Mesothelial cell of epicardium (in vitro differentiated cells): ENCODE data around the gene CBLC. TPM values are rescaled to one million over a fixed set of nuclear protein-coding genes. Genes with fewer than 3 reads are reported as not detected.

Experiments used
- DNase-seq, 2 experiments: peaks; one replicate each; pipeline ENCODE4 v3.0.0; 2021; ENCODE audit warnings: low spot score in 2 of 2; ENCODE audit not compliant: unreplicated experiment in 2 of 2
- H3K27ac Mint-ChIP-seq: 2 replicates; pipeline ENCODE4 v1.8.0; 2021; ENCODE audit warnings: mixed read lengths
- H3K27me3 Mint-ChIP-seq: 2 replicates; pipeline ENCODE4 v1.8.0; 2021; ENCODE audit warnings: low read depth, mixed read lengths
- H3K36me3 Mint-ChIP-seq: 2 replicates; pipeline ENCODE4 v1.8.0; 2021; ENCODE audit warnings: mixed read lengths
- H3K4me1 Mint-ChIP-seq: 2 replicates; pipeline ENCODE4 v1.8.0; 2021; ENCODE audit warnings: mixed read lengths
- H3K4me3 Mint-ChIP-seq: 2 replicates; pipeline ENCODE4 v1.8.0; 2021; ENCODE audit warnings: mild to moderate bottlenecking, moderate library complexity, mixed read lengths
- H3K9me3 Mint-ChIP-seq: 2 replicates; pipeline ENCODE4 v1.8.0; 2021; ENCODE audit warnings: mixed read lengths
- total RNA-seq: library from RNA; stranded (reverse); gene quantifications from 3 replicates; pipeline ENCODE4 v1.2.1, GENCODE V29; 2021
- TF ChIP-seq, protein P1 (sequence below): fragments of 200-600 bp; sonication (generic); IDR thresholded peaks from one replicate; pipeline ENCODE4 v1.5.0; 2021; ENCODE audit warnings: antibody characterized with exemption; ENCODE audit not compliant: unreplicated experiment

The CBLC gene
- total RNA-seq, 1 donor from 2014 or later: 8.8 TPM

DNA sequence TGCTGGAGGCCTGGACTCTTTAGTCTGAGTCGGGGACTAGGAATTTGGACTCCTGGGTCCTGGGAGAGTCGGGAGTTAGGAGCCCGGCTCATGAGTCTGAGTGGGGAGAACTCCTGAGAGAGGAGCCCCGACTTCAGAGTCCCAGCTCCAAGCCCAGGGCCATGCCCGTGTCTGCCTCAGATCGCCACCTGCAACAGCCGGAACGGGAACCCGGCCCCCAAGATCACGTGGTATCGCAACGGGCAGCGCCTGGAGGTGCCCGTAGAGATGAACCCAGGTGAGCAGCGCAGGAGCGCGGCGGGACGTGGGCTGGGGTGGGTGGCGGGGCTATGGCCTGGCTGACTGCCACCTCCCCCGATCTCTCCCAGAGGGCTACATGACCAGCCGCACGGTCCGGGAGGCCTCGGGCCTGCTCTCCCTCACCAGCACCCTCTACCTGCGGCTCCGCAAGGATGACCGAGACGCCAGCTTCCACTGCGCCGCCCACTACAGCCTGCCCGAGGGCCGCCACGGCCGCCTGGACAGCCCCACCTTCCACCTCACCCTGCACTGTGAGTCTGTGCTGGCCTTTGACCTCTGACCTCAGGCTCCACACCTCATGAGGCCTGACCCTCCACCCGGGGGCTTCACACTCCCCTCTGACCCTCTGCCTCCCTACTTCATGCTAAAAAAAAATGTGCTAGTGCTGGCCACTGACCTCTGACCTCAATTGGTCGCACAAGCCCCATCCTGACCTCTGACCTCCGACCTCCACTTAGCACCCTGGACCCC, 35.6 kb downstream of the CBLC start:
- no peaks in the 10 kb centered on the region for H3K9me3 Mint-ChIP-seq
- H3K36me3 Mint-ChIP-seq: peaks cover 33% of the 10 kb centered on the region
- no peak overlapping the region for H3K4me3 Mint-ChIP-seq
- H3K27me3 Mint-ChIP-seq: no peaks in the 10 kb centered on the region
- H3K4me1 Mint-ChIP-seq: peaks cover 24% of the 10 kb centered on the region
- H3K27ac Mint-ChIP-seq: peak overlapping the region; percentile 19
- TF ChIP-seq, protein P1, sequence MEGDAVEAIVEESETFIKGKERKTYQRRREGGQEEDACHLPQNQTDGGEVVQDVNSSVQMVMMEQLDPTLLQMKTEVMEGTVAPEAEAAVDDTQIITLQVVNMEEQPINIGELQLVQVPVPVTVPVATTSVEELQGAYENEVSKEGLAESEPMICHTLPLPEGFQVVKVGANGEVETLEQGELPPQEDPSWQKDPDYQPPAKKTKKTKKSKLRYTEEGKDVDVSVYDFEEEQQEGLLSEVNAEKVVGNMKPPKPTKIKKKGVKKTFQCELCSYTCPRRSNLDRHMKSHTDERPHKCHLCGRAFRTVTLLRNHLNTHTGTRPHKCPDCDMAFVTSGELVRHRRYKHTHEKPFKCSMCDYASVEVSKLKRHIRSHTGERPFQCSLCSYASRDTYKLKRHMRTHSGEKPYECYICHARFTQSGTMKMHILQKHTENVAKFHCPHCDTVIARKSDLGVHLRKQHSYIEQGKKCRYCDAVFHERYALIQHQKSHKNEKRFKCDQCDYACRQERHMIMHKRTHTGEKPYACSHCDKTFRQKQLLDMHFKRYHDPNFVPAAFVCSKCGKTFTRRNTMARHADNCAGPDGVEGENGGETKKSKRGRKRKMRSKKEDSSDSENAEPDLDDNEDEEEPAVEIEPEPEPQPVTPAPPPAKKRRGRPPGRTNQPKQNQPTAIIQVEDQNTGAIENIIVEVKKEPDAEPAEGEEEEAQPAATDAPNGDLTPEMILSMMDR: no peak
- no peak for DNase-seq

DNA sequence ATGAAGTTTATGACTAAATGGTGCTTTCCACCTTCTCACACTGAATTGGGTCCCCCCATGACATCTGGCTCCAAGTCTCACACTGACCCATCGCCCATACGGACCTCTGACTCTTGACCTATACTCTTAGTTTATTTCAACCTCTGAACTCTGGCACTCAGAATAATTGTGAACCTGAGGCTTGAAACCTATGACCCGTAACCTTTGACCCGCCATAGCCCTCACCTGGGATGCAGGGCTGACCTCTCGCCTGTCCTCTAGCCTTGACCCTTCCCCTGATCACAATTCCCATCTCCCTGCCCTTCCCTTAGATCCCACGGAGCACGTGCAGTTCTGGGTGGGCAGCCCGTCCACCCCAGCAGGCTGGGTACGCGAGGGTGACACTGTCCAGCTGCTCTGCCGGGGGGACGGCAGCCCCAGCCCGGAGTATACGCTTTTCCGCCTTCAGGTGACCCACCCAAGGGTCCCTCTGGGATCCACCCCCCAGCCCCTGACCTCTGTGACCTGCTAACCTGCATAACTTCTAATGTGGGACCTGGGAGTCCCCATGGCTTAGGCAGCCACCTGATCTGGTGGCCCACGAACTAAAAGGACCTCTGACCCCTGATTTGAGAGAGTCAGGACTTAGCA, 36.3 kb downstream of the CBLC start:
- Mint-ChIP-seq H3K36me3 (peaks cover 35% of the 10 kb centered on the region), H3K4me1 (peaks cover 20% of the 10 kb centered on the region), H3K9me3 (no peaks in the 10 kb centered on the region), H3K27ac (peak overlapping the region; percentile 19), H3K27me3 (no peaks in the 10 kb centered on the region), H3K4me3 (no peak overlapping the region)
- no peak for DNase-seq
- TF ChIP-seq, protein P1: no peak

DNA sequence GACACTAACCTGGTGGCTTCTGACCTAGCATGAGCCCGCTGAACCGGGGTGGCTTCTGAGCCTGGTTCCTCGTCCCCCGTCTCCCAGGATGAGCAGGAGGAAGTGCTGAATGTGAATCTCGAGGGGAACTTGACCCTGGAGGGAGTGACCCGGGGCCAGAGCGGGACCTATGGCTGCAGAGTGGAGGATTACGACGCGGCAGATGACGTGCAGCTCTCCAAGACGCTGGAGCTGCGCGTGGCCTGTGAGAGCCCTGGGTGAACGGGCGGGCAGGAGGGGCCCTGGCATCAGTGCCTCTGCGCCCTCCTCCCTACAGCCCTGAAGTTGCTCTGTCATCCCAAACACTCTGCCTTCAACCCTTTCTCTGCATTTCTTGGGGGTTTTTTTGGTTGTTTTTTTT, 36.8 kb downstream of the CBLC start:
- Mint-ChIP-seq H3K4me3 (no peak overlapping the region), H3K27ac (no peak overlapping the region), H3K27me3 (no peaks in the 10 kb centered on the region), H3K36me3 (peaks cover 37% of the 10 kb centered on the region), H3K9me3 (no peaks in the 10 kb centered on the region), H3K4me1 (peaks cover 15% of the 10 kb centered on the region)
- TF ChIP-seq, protein P1: no peak
- no peak for DNase-seq

DNA sequence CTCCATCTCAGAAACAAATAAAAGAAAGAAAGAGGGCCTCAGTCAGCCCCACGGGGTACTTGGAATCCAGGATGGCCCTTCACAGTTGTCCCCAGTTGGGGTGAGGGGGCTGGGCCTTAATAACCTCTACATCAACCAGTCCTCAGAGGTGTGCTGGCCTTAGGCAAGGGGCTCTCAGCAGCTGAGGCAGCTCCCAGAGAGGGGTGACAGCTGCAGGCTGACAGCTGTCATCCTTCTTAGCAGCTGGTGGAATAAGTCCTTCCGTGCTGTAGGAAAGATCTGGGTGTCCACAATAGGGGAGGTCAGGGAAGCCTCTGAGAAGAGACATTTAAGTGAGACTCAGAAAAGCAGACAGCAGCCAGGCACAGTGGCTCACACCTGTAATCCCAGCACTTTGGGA, 38.6 kb downstream of the CBLC start:
- Mint-ChIP-seq H3K36me3 (peaks cover 36% of the 10 kb centered on the region), H3K9me3 (no peaks in the 10 kb centered on the region), H3K4me1 (peaks cover under 1% of the 10 kb centered on the region), H3K27ac (no peak overlapping the region), H3K4me3 (no peak overlapping the region), H3K27me3 (no peaks in the 10 kb centered on the region)
- no peak for DNase-seq
- TF ChIP-seq, protein P1: no peak

DNA sequence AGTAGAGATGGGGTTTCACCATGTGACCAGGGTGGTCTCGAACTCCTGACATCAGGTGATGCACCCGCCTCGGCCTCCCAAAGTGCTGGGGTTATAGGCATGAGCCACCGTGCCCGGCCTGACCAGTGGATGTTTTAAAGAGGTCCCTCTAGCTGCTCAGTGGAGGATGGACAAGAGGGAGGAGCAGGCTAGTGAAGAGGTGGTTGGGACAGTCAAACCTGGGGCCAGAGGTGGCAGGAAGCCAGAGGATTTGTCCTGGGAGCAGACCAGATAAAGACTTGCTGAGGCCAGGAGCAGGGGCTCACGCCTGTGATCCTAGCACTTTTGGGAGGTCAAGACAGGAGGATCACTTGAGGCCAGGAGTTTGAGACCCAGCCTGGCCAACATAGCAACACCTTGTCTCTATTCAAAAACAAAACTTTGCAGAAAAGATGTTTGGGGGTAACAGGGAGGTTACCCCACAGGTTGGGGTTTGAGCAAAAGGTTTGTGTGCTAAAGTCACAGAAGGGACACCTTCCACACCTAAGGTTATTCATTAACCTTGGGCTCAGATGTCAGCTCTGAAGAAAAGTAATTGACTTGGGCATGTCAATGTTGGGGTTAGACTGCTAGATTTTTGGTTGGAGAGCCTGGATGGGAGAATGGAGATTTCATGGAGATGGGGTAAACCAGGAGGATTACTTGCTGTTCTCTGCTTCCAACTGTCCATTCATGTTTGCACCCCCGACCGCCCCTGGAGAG, 40.2 kb downstream of the CBLC start:
- H3K4me1 Mint-ChIP-seq: no peaks in the 10 kb centered on the region

More for the DNA sequence above, 40.2 kb downstream of the CBLC start:
- Mint-ChIP-seq H3K9me3 (no peaks in the 10 kb centered on the region), H3K36me3 (peaks cover 34% of the 10 kb centered on the region), H3K27ac (no peak overlapping the region), H3K27me3 (no peaks in the 10 kb centered on the region), H3K4me3 (no peak overlapping the region)
- DNase-seq: no peak
- TF ChIP-seq, protein P1: no peak
